ENCODE measurements around the gene WEE2.
A peak's percentile ranks its signal among the peaks of the same experiment; 100 is the strongest.
"Not testable (repeated sequence)": the region's sequence is repeated elsewhere in the genome, so short reads cannot be mapped to it uniquely, and the experiment has no call there.

The WEE2 gene

DNA sequence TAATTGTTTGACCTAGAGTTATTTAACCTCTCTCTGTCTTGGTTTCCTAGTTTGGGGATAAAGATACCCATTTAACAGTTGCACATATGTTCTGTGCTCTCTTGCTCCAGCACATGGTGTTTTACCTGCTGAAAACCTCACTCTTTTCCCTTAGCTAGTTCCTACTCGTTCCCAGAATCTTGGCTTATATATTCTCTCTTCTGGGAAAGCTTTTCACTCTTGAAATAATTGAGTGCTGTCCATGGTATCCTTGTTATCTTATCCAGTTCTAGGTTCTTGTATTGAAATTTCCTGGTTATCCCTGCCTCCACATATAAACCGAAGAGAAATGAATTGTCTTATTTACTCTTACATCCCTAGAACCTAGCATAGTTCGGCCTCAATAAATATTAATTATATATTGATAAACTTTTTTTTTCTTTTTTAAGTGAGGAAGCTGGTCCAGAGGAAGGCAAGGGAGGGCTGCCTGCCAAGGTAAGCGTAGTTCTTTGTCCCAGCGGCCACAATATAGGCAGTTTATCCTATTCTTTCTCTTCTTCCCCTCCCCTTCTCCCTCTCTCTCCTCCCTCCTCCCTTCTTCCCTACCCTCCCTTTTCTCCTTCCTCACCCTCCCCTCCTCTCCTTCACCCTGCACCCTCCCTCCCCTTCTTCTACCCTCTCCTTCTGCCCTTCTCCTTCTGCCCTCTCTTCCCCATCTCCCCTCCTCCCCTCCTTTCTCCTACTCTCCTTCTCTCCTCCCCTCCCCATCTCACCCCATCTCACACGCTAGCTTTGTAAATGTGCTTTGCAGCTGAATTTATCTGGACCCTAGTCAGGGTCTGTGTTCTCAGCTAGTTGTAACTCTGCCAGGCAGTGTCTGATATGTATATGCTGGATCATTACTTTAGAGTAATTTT is 7.9 kb downstream of the WEE2 start:
- DNase-seq: no peak

DNA sequence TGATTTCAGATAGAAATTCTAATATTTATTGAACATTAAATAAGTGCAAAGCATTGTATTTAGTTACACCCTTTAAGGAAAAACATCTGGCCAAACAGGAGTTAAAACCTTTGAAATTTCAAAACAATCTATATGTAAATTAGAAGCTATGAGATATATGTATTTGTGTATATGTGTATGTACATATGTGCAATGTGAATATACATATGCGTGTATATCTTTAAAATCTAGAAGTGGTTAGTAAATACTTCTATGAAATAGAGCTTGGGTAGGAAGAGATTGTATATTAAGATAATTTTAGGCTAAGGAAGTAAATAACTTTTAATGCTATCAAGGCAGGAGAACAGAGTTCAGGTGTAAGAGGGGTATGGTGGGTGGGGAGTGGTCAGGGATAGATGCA is 9.3 kb downstream of the WEE2 start:
- no peak for DNase-seq

DNA sequence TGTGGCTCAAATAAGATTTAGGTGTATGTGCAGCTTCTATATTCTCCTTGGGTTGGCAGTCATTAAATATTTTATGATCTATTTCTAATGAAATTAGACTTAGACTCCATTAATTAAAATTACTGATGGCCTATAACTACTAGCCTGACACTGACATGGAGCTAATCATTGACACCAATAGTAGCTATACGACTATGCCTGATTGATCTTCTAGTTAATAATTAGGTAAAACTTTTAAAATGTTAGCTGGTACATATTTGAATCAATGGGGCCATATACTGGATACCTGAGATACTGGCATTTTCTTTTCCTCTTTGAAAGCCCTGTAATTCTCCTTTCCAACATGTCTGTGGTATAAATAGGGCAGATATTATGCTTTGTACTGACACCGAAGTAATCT is 14.4 kb downstream of the WEE2 start:
- DNase-seq: no peak

DNA sequence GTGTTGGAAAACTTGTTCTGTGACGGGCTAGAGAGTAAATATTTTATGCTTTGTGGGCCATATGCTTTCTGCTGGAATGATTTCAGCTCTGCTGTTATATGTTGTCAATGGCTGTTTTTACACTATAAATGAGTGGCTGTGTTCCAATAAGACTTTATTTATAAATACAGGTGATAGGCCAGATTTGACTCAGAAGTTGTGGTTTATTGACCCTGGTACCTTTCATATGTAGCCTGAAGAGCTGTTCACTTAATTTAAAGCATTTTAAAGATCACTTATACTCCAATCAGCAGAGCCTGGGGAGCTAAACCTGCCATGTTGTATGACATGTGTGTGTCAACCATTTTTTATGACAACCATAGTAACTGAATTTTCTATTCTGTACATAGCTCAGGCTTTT is 20.9 kb downstream of the WEE2 start:
- DNase-seq: no peak

DNA sequence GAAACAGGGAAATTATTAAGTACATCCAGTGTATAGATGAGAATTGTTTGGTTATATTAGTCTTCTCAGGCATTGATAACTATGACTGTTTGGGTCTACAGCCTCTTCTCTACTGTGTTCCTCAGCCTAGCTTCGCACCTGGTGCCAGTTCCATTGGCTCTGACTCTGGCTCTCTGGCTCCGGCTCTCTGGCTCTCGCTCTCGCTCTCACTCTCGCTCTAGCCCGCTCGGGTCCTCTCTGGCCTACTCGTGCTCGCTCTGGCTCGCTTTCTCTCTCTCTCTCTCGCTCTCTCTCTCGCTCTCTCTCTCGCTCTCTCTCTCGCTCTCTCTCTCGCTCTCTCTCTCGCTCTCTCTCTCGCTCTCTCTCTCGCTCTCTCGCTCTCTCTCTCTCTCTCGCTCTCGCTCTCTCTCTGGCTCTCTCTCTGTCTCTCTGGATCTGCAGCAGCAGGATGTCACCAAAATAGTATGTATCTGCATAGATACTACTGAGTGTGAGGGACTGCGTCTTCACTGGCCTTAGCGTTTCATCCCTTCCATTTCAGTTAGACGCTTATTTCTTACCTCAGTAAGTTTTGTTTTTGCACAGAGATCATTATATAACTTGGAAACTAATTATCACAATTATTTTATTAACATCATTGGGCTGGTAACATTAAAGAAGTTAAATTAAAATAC is 23.5 kb downstream of the WEE2 start:
- no peak for DNase-seq

DNA sequence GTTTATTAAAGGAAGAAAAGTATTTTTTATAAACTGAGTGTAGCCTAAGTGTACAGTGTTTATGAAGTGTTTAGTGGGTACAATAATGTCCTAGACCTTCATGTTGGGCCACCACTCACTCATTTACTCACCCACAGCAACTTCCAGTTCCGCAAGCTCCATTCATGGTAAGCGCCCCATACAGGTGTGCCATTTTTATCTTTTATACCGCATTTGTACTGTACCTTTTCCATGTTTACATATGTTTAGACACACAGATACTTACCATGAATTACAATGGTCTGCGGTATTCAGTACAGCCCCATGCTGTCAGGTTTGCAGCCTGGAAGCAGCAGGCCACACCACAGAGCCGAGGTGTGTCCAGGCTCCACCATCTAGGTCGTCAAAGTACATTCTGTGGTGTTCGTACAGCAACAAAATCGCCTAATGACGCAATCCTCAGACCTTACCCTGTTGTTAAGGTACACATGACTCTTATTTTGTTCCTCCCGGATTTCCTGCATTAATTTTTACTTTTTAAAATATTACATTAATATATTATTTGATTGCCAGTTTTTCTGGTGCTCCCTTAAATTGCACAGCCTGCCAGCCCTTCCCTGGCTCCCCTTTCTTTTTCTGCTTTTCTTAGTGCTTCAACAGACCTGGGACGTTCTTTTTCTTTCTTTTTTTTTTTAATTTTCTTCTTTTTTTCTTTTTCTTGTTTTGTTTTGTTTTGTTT is 29.1 kb downstream of the WEE2 start:
- DNase-seq: no peak

DNA sequence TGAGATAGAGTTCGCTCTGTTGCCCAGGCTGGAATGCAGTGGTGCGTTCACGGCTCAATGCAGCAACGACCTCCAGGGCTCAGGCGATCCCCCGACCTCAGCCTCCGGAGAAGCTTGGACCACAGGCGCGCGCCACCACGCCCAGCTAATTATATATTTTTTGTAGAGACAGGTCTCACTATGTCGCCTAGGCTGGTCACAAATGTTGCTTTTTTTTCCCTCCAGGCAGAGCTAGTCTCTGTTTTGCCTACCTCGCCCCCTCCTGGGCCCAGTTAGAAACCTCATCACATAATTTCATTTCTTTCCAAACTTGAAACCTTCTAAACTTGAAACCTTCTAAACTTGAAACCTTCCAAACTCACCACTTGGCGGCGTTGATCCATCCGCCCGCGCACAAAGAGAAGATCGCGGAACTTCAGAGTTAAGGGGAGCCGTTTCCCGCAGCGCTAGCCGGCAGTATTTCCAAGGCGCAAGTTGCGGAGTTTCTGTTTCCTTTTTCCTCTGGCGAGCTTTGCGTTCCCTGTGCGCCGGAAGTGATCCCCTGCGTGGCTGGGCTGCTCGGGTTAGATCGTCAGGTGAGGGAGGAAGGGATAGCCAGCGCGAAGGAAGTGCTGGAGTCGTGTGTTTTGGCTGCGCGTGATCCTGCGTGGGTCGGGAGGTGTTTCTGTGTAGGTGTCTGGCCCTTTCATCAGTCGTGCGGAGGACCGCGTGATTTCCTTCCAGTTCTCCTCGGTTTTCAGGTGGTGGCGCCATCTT is 29.9 kb downstream of the WEE2 start, which contains the start of gene SSBP1:
Gene SSBP1 (plus strand): TSS at position 523 of the 756 bp plus-strand sequence. CDS start 809 bp downstream, outside the sequence.
- DNase-seq: peak; percentile 85

DNA sequence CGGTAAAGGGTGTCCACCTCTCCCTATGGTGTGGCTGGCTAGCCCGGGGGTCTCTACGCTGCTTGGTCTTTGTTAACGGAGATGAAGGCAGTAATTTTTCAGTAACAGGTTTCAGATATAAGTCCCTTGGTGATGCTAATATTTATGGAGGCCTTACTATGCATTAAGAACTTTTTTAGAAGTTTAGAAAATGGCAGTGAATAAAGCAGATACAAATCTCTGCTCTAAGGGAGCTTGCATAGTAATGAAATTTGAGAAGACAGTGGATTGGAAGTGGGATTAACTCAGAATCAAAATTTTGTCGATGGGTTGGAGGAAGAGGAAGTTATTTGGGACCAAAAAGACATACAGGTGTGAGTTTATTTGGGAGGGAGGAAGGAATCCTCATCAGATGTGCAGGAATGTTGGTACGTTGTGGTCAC is 30.4 kb downstream of the WEE2 start:
- DNase-seq: no peak

DNA sequence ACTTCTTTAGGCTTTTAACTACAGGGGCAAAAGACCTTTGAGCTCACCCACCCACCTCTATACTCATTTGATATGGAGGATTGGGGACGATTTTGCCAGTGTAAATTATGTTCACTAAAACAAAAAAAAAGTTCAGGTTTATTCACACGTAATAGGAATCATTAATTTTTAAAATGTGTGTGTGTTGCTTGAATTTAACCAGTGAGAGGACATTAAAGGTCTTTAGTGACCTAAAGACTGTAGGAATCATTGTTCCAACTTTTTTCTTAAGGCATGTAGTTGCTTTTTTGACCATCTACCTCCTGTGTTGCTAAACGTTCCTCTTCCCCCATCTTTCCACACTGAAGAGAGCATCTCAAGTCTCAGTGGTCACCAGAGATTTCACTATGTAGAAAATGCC is 31.1 kb downstream of the WEE2 start:
- DNase-seq: no peak

DNA sequence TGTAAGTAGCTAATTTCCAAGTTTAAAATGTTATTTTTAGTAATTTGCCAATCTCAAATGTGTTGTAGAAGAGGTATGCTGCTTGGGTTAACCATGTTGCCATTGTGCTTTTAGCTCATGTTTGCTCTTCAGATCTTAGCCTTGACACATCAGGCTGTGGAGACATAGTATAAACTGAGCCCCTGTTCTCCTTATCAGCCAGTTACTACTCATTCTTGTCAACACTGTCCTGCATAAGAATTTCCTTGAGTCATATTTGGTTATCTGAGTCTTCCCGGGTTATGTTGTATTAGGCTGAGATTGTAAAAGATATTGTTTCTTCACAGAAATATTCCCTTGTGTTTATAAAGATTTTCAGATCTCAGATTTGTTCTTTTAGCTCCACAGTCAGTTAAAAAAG is 34.1 kb downstream of the WEE2 start:
- DNase-seq: no peak

DNA sequence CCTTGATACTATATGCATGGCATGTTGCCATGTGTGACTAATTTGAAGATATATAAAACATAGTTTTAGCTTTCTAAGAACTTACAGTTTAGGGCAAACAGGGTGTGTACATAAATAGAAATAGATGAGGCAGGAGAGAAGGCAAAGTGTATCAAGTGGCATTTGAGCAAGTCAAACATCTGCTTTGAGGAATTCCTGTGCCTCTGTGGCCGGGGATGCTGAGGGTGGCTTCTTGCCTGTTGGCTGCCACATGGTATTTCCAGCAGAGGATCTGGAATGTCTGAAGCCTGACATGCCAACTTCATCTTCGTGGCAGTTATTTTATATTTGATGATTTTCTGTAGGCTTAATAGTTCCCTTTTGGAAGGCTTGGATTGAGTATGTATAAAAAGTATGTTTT is 36.0 kb downstream of the WEE2 start:
- DNase-seq: no peak

DNA sequence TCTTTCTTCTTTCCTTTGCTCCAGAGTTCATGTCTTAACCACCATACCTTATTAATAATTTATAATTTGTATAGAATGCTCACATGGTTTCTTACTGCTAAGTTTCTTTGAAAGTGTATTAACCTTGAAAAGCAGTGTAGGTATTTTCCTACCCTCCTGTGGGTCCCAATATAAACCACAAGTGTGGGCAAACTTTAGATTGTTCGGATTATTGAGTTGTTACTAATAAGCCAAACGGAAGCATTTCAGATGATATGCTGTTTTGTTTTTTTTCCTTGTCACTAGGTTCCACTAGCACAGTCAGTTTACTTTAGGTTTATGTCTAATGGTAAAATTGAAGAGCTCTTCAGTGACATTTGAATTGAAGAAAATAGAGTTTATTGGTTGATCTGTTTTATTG is 40.2 kb downstream of the WEE2 start:
- no peak for DNase-seq

DNA sequence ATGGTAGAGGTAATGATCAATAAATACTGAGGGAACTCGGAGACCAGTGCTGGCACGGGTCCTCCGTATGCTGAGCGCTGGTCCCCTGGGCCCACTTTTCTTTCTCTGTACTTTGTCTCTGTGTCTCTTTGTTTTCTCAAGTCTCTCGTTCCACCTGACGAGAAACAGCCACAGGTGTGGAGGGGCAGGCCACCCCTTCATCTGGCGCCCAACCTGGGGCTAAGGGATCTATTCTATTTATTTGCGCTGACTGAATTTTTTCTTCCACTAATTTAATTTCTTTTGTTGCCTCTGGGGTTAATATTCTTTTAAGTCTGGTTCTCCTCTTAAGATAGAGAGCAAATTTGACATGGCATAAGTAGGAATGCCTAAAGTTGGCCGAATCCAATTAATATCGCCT is 43.8 kb downstream of the WEE2 start:
- not testable (repeated sequence) for DNase-seq

DNA sequence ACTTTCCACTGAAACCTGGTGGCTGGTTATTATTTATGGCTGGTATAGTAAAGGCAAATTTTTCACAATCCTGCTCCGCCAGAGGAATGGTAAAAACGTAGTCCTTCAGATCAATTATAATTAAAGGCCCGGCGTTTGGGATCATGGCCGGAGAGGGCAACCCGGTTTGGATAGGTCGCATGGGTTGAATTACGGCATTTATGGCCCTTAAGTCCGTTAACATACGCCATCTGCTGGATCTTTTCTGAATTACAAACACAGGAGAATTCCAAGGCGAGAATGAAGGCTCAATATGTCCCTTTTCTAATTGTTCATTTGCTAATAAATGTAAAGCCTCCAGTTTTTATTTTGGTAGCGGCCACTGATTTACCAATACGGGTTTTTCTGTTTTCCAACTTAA is 44.5 kb downstream of the WEE2 start:
- no peak for DNase-seq

DNA sequence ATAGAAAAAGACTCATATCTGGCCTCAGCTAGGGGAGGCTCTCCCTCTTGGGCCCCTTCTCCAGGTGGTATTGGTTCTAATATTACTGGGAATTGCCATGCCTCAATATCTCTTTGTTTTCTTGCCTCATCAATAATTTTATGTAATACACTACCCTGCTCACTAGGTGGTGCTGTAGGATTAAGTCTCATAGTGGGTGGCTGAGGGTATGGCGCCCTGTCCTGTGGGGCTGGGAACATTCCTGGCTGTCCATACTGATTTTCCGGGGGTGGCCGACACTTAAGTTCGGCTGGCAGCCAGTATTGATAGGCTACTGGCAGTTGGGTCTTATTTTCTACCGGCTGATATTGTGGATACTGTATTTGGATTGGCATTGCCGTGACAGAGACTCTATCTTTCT is 46.8 kb downstream of the WEE2 start:
- DNase-seq: no peak

DNA sequence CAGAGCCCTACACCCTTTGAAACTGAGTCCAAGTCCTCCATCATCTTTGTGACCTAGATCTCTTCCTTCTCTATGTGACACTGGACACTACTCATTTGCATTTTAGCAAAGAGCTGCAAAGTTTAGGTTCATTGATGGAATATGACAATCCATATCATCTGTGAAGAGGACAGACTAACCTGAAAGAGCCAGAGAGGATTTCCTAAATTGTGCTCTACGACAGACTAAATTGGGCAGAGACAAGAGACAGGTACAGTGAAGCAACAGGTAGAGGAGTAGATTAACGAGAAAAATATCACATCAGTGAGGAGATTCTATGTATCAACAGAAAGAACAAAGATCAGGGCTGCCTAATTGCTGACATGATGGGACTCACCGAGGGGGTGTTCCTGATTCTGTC is 55.6 kb downstream of the WEE2 start, which contains the start of gene TAS2R3:
Gene TAS2R3 (plus strand): TSS at position 301 of the 400 bp plus-strand sequence. CDS start 62 bp downstream, at position 363.
- no peak for DNase-seq

DNA sequence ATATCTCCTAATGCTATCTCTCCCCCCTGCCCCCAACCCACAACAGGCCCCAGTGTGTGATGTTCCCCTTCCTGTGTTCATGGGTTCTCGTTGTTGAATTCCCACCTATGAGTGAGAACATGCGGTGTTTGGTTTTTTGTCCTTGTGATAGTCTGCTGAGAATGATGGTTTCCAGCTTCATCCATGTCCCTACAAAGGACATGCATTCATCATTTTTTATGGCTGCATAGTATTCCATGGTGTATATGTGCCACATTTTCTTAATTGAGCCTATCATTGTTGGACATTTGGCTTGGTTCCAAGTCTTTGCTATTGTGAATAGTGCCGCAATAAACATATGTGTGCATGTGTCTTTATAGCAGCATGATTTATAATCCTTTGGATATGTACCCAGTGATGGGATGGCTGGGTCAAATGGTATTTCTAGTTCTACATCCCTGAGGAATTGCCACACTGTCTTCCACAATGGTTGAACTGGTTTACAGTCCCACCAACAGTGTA is 62.0 kb downstream of the WEE2 start:
- not testable (repeated sequence) for DNase-seq

DNA sequence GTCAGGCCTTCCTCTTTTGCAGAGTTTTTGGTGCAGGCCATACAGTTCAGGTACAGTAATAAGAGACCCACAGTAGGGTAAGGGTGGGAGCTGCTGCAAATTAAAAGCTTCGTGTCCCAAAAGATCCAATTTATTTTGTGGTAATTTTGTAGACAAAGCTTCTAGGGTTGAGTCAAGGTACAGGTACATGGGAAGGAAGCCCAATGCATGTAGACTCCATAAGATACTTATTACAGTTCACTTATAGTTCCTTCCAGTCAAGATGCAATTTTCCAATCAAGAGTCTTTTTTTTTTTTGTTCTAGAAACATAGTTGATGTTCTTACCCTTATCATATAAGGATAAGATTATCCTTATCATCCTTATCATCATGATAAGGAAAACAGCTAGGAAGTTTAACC is 68.2 kb downstream of the WEE2 start, which contains the start of gene TAS2R4:
Gene TAS2R4 (plus strand): TSS at position 301 of the 400 bp plus-strand sequence. CDS start 1,815 bp downstream, outside the sequence.
- no peak for DNase-seq

All from activated T-cell treated with anti-CD3 and anti-CD28 coated beads for 4 hours (primary cell).